ENCODE results near the gene TENT5C. TPM values are rescaled to one million over a fixed set of nuclear protein-coding genes. Genes with fewer than 3 reads are reported as not detected.

TENT5C gene
- total and polyA plus RNA-seq, 3 experiments from 2014 or later, result 3.7 to 12.6 (median 4.1) TPM

DNA sequence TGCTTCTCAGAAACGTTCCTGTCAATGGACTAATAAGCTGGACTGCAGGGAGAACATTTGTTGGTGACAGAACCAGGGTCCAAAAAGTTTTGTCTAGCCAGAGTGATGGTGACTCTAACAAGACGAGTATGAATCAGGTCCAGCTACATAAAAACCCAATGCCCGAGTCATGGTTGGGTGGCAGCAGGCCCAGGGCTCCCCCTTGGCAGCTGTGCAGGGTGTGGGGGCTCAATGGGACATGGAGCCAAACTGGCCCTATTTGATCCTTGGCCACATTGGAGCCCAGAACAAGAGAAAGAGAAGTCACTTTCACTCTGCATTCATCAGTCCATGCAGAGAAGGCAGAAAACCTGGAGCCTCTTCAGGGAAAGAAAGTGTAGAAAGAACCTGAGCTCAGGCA, 37.9 kb upstream of the TENT5C start:
- H3K27me3 ChIP-seq (ENCODE audit: insufficient read depth, low read length, poor library complexity, severe bottlenecking), result no peaks in the 10 kb centered on the region
- DNase-seq, result no peak
- no peaks in the 10 kb centered on the region for H3K9me3 ChIP-seq (ENCODE audit: low read length)
- H3K27ac ChIP-seq (ENCODE audit: low read depth, low read length), result no peak overlapping the region
- Mint-ChIP-seq H3K27ac (no peak overlapping the region), H3K36me3 (peaks cover 0 to 2% (median 0%) of the 10 kb centered on the region in 3 donors), H3K4me1 (peaks cover 14 to 17% (median 16%) of the 10 kb centered on the region in 3 donors), H3K27me3 (peaks cover 0 to 2% of the 10 kb centered on the region in 2 donors), H3K4me3 (no peak overlapping the region), H3K9me3 (no peaks in the 10 kb centered on the region)
- ChIA-PET CTCF (interaction anchor here (1.1 to 1.4 kb wide), 3 partner anchors 33 to 190 kb away, joined by 3 to 6 read pairs (median 5); no protein-coding TSS in a partner anchor), POLR2A (no interaction called here)
- H3K4me3 ChIP-seq (ENCODE audit: low read length), result no peak overlapping the region
- peaks cover 9% of the 10 kb centered on the region for H3K4me1 ChIP-seq (ENCODE audit: insufficient read depth, low read length)
- no peaks in the 10 kb centered on the region for H3K36me3 ChIP-seq (ENCODE audit: insufficient read depth, low read length)

DNA sequence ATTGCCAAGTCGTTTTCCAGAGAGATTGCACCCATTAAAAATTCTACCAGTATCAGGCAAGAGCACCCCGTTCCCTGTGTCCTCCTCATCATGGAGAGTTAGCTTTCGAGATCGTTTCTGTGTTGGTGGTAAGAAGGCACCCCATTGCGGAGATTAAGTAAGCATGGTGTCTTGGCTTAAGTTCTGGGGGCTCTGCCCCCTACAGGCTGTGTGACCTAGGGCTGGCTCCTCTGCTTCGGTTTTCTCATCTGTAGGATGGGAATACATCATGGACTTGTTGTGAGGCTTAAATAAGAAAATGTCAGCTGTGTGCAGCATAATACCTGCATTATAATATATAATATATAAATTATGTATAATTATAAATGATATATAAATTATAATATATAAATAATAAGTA, 36.8 kb upstream of the TENT5C start:
- H3K4me3 ChIP-seq (ENCODE audit: low read length), result no peak overlapping the region
- peaks cover 14 to 23% (median 21%) of the 10 kb centered on the region in 3 donors for H3K4me1 Mint-ChIP-seq
- no peaks in the 10 kb centered on the region for H3K36me3 ChIP-seq (ENCODE audit: insufficient read depth, low read length)
- H3K4me3 Mint-ChIP-seq, result no peak overlapping the region
- no peaks in the 10 kb centered on the region for H3K9me3 ChIP-seq (ENCODE audit: low read length)
- DNase-seq, result no peak
- peaks cover 16% of the 10 kb centered on the region for H3K4me1 ChIP-seq (ENCODE audit: insufficient read depth, low read length)
- CTCF ChIA-PET, result interaction anchor here (1.4 kb wide), 1 partner anchor 106 kb away, joined by 5 read pairs; no protein-coding TSS in a partner anchor
- H3K27ac Mint-ChIP-seq, result no peak overlapping the region
- H3K27me3 ChIP-seq (ENCODE audit: insufficient read depth, low read length, poor library complexity, severe bottlenecking), result no peaks in the 10 kb centered on the region
- POLR2A ChIA-PET, result no interaction called here
- H3K27me3 Mint-ChIP-seq, result peaks cover 0 to 2% of the 10 kb centered on the region in 2 donors
- no peaks in the 10 kb centered on the region for H3K9me3 Mint-ChIP-seq
- peaks cover 0 to 2% (median 0%) of the 10 kb centered on the region in 3 donors for H3K36me3 Mint-ChIP-seq
- no peak overlapping the region for H3K27ac ChIP-seq (ENCODE audit: low read depth, low read length)

DNA sequence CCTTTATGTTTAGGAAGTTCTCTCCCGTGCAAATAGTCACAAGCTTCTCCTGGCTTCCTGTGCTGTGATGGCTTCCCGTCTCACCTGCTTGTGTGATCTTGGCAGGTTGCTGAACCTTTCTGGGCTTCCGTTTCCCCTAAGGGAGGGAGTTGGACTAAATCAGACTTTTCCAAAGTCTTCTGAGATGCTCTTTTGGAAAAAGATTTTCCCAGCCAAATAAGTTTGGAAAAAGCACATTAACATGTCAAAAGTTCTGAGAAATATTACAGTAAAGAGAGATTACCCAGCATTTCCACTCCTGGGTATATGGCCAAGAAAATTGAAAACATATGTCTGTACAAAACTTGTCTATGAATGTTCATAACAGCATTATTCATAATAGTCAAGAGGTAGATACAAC, 36.0 kb upstream of the TENT5C start:
- no peak for DNase-seq
- no peak overlapping the region for H3K27ac Mint-ChIP-seq
- H3K4me3 ChIP-seq (ENCODE audit: low read length), result no peak overlapping the region
- ChIA-PET CTCF (no interaction called here), POLR2A (no interaction called here)
- H3K36me3 Mint-ChIP-seq, result peaks cover 0 to 2% (median 0%) of the 10 kb centered on the region in 3 donors
- H3K27me3 Mint-ChIP-seq, result no peaks in the 10 kb centered on the region
- peaks cover 16% of the 10 kb centered on the region for H3K4me1 ChIP-seq (ENCODE audit: insufficient read depth, low read length)
- peaks cover 14 to 27% (median 21%) of the 10 kb centered on the region in 3 donors for H3K4me1 Mint-ChIP-seq
- H3K27me3 ChIP-seq (ENCODE audit: insufficient read depth, low read length, poor library complexity, severe bottlenecking), result no peaks in the 10 kb centered on the region
- no peaks in the 10 kb centered on the region for H3K36me3 ChIP-seq (ENCODE audit: insufficient read depth, low read length)
- H3K9me3 Mint-ChIP-seq, result no peaks in the 10 kb centered on the region
- no peaks in the 10 kb centered on the region for H3K9me3 ChIP-seq (ENCODE audit: low read length)
- no peak overlapping the region for H3K27ac ChIP-seq (ENCODE audit: low read depth, low read length)
- H3K4me3 Mint-ChIP-seq, result no peak overlapping the region

DNA sequence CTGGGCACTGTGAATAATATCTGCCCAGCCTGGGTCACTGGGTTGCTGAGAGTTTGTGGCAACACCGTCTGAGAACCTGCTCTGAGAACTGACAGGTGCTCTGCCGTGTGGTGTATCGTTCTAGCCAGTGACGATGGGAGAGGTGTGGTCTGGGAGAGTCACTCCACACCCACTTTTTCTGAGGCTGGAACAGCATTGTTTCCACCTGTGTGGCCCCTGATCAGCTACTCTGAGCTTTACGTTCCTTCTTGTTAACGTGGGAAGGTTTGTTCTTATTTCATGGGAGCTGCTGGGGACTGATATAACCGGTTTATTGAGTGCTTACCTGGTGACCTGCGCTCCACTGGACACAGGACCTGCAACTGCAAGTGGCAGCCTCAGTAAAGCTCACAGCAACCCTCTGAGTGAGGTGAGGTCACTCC, 34.8 kb upstream of the TENT5C start:
- H3K4me1 ChIP-seq (ENCODE audit: insufficient read depth, low read length), result peaks cover 16% of the 10 kb centered on the region
- POLR2A ChIA-PET, result no interaction called here
- H3K4me3 ChIP-seq (ENCODE audit: low read length), result no peak overlapping the region
- Mint-ChIP-seq H3K4me1 (peaks cover 14 to 27% (median 21%) of the 10 kb centered on the region in 3 donors), H3K9me3 (no peaks in the 10 kb centered on the region), H3K36me3 (peaks cover 0 to 2% (median 0%) of the 10 kb centered on the region in 3 donors), H3K27ac (no peak overlapping the region), H3K27me3 (no peaks in the 10 kb centered on the region), H3K4me3 (no peak overlapping the region)
- no peaks in the 10 kb centered on the region for H3K27me3 ChIP-seq (ENCODE audit: insufficient read depth, low read length, poor library complexity, severe bottlenecking)
- CTCF ChIA-PET, result interaction anchor here (0.7 kb wide), 1 partner anchor 35 kb away, joined by 3 read pairs; no protein-coding TSS in a partner anchor
- no peaks in the 10 kb centered on the region for H3K36me3 ChIP-seq (ENCODE audit: insufficient read depth, low read length)
- no peak for DNase-seq
- no peak overlapping the region for H3K27ac ChIP-seq (ENCODE audit: low read depth, low read length)
- no peaks in the 10 kb centered on the region for H3K9me3 ChIP-seq (ENCODE audit: low read length)

DNA sequence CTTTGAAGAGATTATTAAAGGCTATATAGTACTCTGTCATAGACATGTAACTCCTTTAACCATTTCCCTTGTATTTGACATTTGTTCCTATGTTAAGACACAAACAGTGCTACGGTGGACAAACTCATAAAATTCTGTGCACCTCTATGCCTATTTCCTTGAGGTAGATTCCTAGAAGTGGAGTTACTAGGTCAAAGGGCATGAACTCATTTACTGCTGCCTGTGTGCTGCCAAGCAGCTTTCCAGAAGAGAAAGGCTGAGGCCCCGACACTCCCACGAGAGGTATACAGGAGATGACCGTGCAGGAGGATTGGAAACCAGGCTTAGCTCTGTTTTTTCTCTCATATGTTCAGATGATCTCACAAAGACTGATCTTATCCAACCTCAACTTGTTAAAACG, 34.4 kb upstream of the TENT5C start:
- Mint-ChIP-seq H3K27ac (peak overlapping the region in 1 of 8 donors; percentile 42), H3K27me3 (no peaks in the 10 kb centered on the region)
- CTCF ChIA-PET, result no interaction called here

DNA sequence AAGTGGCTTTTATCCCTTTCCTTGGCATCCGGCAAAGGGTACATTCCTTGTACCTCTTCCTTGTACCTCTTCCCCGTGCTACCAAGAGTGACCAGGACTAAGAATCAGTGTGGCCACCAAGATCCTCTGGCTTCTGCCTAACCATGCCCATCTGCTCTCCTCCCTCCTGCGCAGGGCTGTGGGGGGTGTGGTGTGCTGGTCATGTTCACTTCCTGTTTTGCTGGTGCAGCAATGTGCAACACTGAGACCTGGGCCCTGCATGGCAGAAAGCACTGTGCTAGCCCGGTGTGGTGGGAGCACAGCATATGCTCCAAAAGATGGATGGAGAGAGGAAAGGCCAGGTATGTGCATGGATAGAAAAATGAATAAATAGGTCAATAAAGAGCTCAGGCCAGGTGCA, 33.3 kb upstream of the TENT5C start:
- DNase-seq, result peak; percentile 6 to 64 (median 14)
- POLR2A ChIA-PET, result no interaction called here
- Mint-ChIP-seq H3K9me3 (no peaks in the 10 kb centered on the region), H3K27me3 (no peaks in the 10 kb centered on the region), H3K4me1 (peaks cover 14 to 27% (median 21%) of the 10 kb centered on the region in 3 donors), H3K4me3 (peak overlapping the region in 5 of 7 donors; percentile 1 to 66 (median 14)), H3K36me3 (no peaks in the 10 kb centered on the region), H3K27ac (peak overlapping the region in 5 of 8 donors; percentile 12 to 91 (median 47))
- CTCF ChIA-PET, result no interaction called here
- Histone ChIP-seq H3K9me3 (ENCODE audit: low read length) (no peaks in the 10 kb centered on the region), H3K4me1 (ENCODE audit: insufficient read depth, low read length) (peaks cover 16% of the 10 kb centered on the region), H3K36me3 (ENCODE audit: insufficient read depth, low read length) (no peaks in the 10 kb centered on the region), H3K27ac (ENCODE audit: low read depth, low read length) (no peak overlapping the region), H3K4me3 (ENCODE audit: low read length) (no peak overlapping the region), H3K27me3 (ENCODE audit: insufficient read depth, low read length, poor library complexity, severe bottlenecking) (no peaks in the 10 kb centered on the region)

More for the DNA sequence above, 34.4 kb upstream of the TENT5C start:
- no peak overlapping the region for H3K27ac ChIP-seq (ENCODE audit: low read depth, low read length)
- no peaks in the 10 kb centered on the region for H3K36me3 ChIP-seq (ENCODE audit: insufficient read depth, low read length)
- H3K9me3 ChIP-seq (ENCODE audit: low read length), result no peaks in the 10 kb centered on the region
- POLR2A ChIA-PET, result no interaction called here
- no peak for DNase-seq
- Mint-ChIP-seq H3K4me1 (peaks cover 14 to 27% (median 21%) of the 10 kb centered on the region in 3 donors), H3K9me3 (no peaks in the 10 kb centered on the region), H3K36me3 (peaks cover 0 to 2% (median 0%) of the 10 kb centered on the region in 3 donors), H3K4me3 (peak overlapping the region in 1 of 7 donors; percentile 39)
- H3K4me3 ChIP-seq (ENCODE audit: low read length), result no peak overlapping the region
- peaks cover 16% of the 10 kb centered on the region for H3K4me1 ChIP-seq (ENCODE audit: insufficient read depth, low read length)
- H3K27me3 ChIP-seq (ENCODE audit: insufficient read depth, low read length, poor library complexity, severe bottlenecking), result no peaks in the 10 kb centered on the region

DNA sequence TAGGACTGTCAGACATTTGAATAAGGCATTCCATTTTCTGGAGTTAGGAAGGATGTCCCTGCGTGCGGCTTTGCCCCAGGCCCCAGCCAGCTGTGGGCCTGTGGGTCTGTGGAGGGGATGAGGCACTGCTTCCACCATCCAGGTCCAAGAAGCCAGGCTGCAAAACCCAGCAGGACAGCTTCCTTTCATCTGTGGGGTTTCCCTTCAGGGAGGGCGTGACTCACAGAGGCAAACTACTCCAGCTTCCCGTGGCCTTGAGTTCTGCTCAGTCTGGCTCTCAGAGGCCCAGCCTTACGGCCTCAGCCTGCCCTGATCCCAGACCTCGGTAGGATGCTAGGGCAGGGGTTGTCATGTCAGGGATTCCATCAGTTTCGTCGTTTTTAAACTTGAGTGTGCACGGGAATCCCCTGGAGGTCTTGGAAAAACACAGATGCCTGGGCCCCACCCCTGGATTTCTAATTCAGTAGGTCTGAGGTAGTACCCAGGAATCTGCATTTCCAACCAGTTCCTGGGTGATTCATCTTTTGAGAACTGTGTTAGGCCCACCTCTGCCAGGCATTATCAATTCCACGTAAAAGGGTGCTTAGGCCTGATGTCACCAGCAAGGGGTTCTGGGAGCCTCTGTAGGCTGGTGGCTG, 32.3 kb upstream of the TENT5C start:
- no peak overlapping the region for H3K4me3 ChIP-seq (ENCODE audit: low read length)
- no peak overlapping the region for H3K27ac ChIP-seq (ENCODE audit: low read depth, low read length)
- no peaks in the 10 kb centered on the region for H3K9me3 Mint-ChIP-seq
- no peak overlapping the region for H3K4me3 Mint-ChIP-seq
- H3K27me3 ChIP-seq (ENCODE audit: insufficient read depth, low read length, poor library complexity, severe bottlenecking), result no peaks in the 10 kb centered on the region
- no peaks in the 10 kb centered on the region for H3K36me3 ChIP-seq (ENCODE audit: insufficient read depth, low read length)
- no peaks in the 10 kb centered on the region for H3K9me3 ChIP-seq (ENCODE audit: low read length)
- H3K27me3 Mint-ChIP-seq, result no peaks in the 10 kb centered on the region
- ChIA-PET POLR2A (interaction anchor here (1.2 kb wide), 1 partner anchor 10 kb away, joined by 3 read pairs; no protein-coding TSS in a partner anchor), CTCF (interaction anchor here (0.7 to 0.8 kb wide), 2 partner anchors 18 to 38 kb away, joined by 3 to 4 read pairs; no protein-coding TSS in a partner anchor)
- peak overlapping the region in 2 of 8 donors; percentile 46 to 75 for H3K27ac Mint-ChIP-seq
- peaks cover 16% of the 10 kb centered on the region for H3K4me1 ChIP-seq (ENCODE audit: insufficient read depth, low read length)
- H3K36me3 Mint-ChIP-seq, result no peaks in the 10 kb centered on the region
- DNase-seq, result no peak
- H3K4me1 Mint-ChIP-seq, result peaks cover 14 to 27% (median 21%) of the 10 kb centered on the region in 3 donors

DNA sequence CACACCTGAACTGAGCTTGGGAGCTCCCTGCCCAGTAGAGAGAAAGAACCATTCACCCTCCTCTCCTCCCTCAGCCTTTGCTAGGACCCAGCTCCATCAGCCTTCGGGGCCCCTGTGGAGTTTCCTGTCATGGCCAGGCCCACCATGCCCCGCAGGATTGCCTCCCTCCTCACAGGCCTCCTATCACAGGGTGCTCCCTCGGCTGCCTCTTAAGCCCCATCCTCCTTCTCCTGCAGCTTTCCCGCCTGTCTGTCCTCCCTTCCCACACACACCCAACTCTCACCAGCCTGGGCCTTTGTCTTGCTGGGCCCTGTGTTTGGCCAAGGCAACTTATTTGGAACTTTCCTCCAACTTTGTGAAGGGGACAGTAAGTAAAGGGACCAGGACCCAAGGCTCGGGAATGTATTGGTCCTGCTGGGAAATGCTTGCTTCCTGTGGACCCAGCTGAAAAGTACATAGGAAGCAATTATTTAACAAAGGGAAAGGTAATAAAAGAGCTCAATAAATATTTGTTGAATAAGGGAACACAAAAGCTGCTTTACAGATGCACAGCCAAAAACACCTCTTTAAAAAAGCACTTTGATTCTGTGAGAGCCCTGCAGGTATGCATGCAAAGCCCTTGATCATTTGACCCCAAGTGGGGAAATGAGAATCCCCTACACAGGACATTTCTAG, 31.6 kb upstream of the TENT5C start:
- H3K27ac Mint-ChIP-seq, result peak overlapping the region in 4 of 8 donors; percentile 0 to 78 (median 70)
- ChIA-PET POLR2A (no interaction called here), CTCF (interaction anchor here (3.7 kb wide), 1 partner anchor 39 kb away, joined by 13 read pairs; no protein-coding TSS in a partner anchor)
- peaks cover 14 to 27% (median 21%) of the 10 kb centered on the region in 3 donors for H3K4me1 Mint-ChIP-seq
- no peaks in the 10 kb centered on the region for H3K27me3 Mint-ChIP-seq
- no peaks in the 10 kb centered on the region for H3K36me3 Mint-ChIP-seq
- Histone ChIP-seq H3K36me3 (ENCODE audit: insufficient read depth, low read length) (no peaks in the 10 kb centered on the region), H3K4me3 (ENCODE audit: low read length) (no peak overlapping the region), H3K9me3 (ENCODE audit: low read length) (no peaks in the 10 kb centered on the region), H3K27ac (ENCODE audit: low read depth, low read length) (no peak overlapping the region), H3K27me3 (ENCODE audit: insufficient read depth, low read length, poor library complexity, severe bottlenecking) (no peaks in the 10 kb centered on the region), H3K4me1 (ENCODE audit: insufficient read depth, low read length) (peaks cover 16% of the 10 kb centered on the region)
- no peak overlapping the region for H3K4me3 Mint-ChIP-seq
- no peaks in the 10 kb centered on the region for H3K9me3 Mint-ChIP-seq
- DNase-seq, result no peak

Measured in CD8-positive, alpha-beta memory T cell (primary cell).